Gastrocnemius medialis (tissue), 4 donors: ENCODE results near the gene RIN3. TPM values are rescaled to one million over a fixed set of nuclear protein-coding genes. Genes with fewer than 3 reads are reported as not detected.

ENCODE experiments used
- ATAC-seq, 2 donors: fragments of 150-250 bp; one replicate each; pipeline ENCODE4 v1.9.1; 2016
- DNase-seq, 2 donors: peaks; one replicate each; pipeline ENCODE4 v3.0.0-alpha.2; 2019
- H3K27ac ChIP-seq, 4 donors: fragments of 200-600 bp; sonication (generic); 1 replicate in 1 of 4; 2 replicates in 3 of 4; pipeline ENCODE4 v1.5.1; 2016 to 2018; ENCODE audit warnings: mild to moderate bottlenecking in 2 of 4, moderate library complexity in 1 of 4
- H3K27me3 ChIP-seq, 3 donors: fragments of 200-600 bp; sonication (generic) in 2 of 3; 1 replicate in 1 of 3; 2 replicates in 2 of 3; pipeline versions ENCODE4 v1.5.1 to v1.6.0; 2016 to 2019; ENCODE audit warnings: mild to moderate bottlenecking in 1 of 3, moderate library complexity in 1 of 3
- H3K36me3 ChIP-seq, 2 donors: fragments of 200-600 bp; sonication (generic) in 1 of 2; one replicate each; pipeline ENCODE4 v1.5.1; 2017 to 2018
- H3K4me1 ChIP-seq, 2 donors: fragments of 200-600 bp; sonication (generic) in 1 of 2; one replicate each; pipeline ENCODE4 v1.5.1; 2016 to 2017; ENCODE audit warnings: mild to moderate bottlenecking in 2 of 2
- H3K4me3 ChIP-seq, 4 donors: fragments of 200-600 bp; sonication (generic) in 3 of 4; 1 replicate in 1 of 4; 2 replicates in 3 of 4; pipeline ENCODE4 v1.5.1; 2016 to 2019; ENCODE audit warnings: mild to moderate bottlenecking in 2 of 4
- H3K9me3 ChIP-seq, 3 donors: fragments of 200-600 bp; sonication (generic) in 2 of 3; 1 replicate in 1 of 3; 2 replicates in 2 of 3; pipeline ENCODE4 v1.5.1; 2016 to 2019
- POLR2A ChIP-seq, 2 donors: fragments of 450-650 bp; IDR thresholded peaks; one replicate each; pipeline ENCODE4 v1.6.1; 2017; ENCODE audit warnings: antibody characterized with exemption in 2 of 2, mild to moderate bottlenecking in 2 of 2, moderate library complexity in 2 of 2
- in situ Hi-C, 4 donors: fragments of 200-750 bp; cut with MboI; loops; one replicate each; pipeline versions ENCODE4 v1.15.0 to v1.8.0; 2017; ENCODE audit warnings: low sequenced_read_pairs in 4 of 4
- intact Hi-C: fragments of 100-400 bp; cut with DNase I; formaldehyde crosslinking; loops from one replicate; pipeline ENCODE4 v1.15.1; 2023; ENCODE audit warnings: low total_unique reads
- total RNA-seq, 4 donors: library from RNA; depleted of rRNA; stranded (reverse); fragments of >200 nt; gene quantifications; one replicate each; pipeline versions ENCODE4 v1.1.0 to v1.2.3, GENCODE V29; 2016
- TF ChIP-seq, protein P1 (sequence below), 5 experiments: fragments of 450-650 bp in 3 of 5; fragments of 200-600 bp in 2 of 5; sonication (generic) in 2 of 5; IDR thresholded peaks in 4 of 5; conservative IDR thresholded peaks in 1 of 5; 1 replicate in 4 of 5; 2 replicates in 1 of 5; pipeline ENCODE4 v1.5.1; 2016 to 2019; ENCODE audit warnings: antibody characterized with exemption in 5 of 5, mild to moderate bottlenecking in 3 of 5, moderate library complexity in 3 of 5

Gene RIN3
- total RNA-seq, 4 donors from 2014 or later, result 2.1 to 3.7 (median 2.6) TPM

DNA sequence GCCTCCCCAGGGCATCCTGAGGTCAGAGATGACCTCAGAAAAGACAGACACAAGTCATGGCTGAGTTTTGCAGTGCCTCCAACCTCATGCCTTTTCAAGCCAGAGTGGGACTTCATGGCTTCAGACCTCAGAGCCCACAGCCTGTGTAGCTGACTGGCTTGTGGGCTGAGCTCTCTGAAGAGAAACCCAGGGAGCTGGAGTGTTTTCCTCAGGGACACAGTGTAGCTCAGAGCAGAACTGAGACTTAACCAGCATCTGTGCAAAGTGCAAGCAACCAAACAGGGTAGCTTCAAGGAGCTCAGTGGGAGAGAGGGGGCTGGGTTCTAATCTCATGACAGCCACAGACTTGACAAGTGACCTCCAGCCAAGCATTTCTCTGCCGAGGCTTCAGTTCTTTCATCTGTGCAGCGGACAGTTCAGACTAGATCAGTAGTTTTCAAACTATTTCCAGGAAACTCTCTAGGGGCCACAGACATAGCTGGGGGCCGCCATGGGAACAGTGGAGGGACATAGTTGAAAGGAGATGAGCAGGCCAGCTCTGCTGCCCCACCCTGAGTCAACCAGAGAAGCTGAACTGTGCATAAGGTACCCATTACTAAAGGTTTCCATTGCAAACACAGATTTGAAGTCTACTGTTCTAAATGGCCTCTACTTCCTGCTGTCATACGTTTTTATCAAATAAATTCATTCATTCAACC is 154.8 kb downstream of the RIN3 start:
- intact Hi-C loops (no loop called here), in situ Hi-C loops (no loop called here)
- no peaks in the 10 kb centered on the region for H3K9me3 ChIP-seq
- H3K27ac ChIP-seq, result no peak overlapping the region
- H3K27me3 ChIP-seq, result no peaks in the 10 kb centered on the region
- ATAC-seq (no peak), DNase-seq (no peak)
- no peak overlapping the region for H3K4me3 ChIP-seq
- H3K36me3 ChIP-seq, result no peaks in the 10 kb centered on the region
- no peak for TF ChIP-seq POLR2A (IDR thresholded peaks at IDR 0.05)
- TF ChIP-seq, protein P1, sequence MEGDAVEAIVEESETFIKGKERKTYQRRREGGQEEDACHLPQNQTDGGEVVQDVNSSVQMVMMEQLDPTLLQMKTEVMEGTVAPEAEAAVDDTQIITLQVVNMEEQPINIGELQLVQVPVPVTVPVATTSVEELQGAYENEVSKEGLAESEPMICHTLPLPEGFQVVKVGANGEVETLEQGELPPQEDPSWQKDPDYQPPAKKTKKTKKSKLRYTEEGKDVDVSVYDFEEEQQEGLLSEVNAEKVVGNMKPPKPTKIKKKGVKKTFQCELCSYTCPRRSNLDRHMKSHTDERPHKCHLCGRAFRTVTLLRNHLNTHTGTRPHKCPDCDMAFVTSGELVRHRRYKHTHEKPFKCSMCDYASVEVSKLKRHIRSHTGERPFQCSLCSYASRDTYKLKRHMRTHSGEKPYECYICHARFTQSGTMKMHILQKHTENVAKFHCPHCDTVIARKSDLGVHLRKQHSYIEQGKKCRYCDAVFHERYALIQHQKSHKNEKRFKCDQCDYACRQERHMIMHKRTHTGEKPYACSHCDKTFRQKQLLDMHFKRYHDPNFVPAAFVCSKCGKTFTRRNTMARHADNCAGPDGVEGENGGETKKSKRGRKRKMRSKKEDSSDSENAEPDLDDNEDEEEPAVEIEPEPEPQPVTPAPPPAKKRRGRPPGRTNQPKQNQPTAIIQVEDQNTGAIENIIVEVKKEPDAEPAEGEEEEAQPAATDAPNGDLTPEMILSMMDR (IDR thresholded peaks at IDR 0.05 in 4 of 5, conservative IDR thresholded peaks at IDR 0.05 in 1 of 5), result no peak
- no peaks in the 10 kb centered on the region for H3K4me1 ChIP-seq

- DNase-seq (no peak), ATAC-seq (no peak)
- no peaks in the 10 kb centered on the region for H3K36me3 ChIP-seq
Measured at GRCh38 chr14:92670160-92670559, 156.6 kb downstream of the RIN3 start.

DNA sequence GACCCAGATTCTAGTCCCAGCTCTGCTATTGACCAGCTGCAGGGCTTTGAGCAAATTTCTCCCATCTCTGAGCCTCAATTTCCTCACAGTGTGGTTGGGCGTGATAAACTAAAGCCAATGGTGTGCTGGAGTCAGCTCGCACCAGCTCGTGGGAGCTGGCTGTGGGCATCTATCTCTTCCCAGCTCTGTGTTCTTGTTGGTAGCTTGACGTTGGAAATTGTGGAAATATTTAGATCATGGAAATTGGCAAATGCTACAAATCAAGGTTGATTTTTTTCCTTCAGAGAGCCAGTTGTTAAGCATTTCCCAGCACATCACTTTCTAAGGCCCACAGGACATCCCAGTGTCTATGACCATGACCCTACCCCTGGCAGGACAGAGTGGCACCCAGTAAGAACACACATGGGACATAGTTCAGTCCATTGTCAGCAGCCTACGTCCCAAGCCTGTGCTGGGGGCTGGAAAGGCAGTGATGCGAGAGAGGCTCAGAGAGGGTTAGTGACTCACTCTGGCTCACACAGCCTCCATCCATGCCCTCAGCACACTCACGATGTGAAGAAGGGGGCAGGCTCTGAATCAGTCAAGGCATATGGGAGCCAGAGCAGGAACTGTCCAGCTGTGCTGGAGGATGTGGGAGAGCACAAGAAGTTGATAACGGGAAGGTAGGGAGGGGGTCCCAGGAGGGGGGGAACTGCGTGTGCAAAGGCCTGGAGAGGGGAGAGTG is 157.2 kb downstream of the RIN3 start:
- H3K27ac ChIP-seq, result no peak overlapping the region
- H3K27me3 ChIP-seq, result no peaks in the 10 kb centered on the region
- TF ChIP-seq, protein P1 (IDR thresholded peaks at IDR 0.05 in 4 of 5, conservative IDR thresholded peaks at IDR 0.05 in 1 of 5), result no peak
- TF ChIP-seq POLR2A (IDR thresholded peaks at IDR 0.05), result no peak
- intact Hi-C loops (no loop called here), in situ Hi-C loops (no loop called here)
- DNase-seq (no peak), ATAC-seq (no peak)
- no peak overlapping the region for H3K4me3 ChIP-seq
- H3K4me1 ChIP-seq, result no peaks in the 10 kb centered on the region
- H3K9me3 ChIP-seq, result no peaks in the 10 kb centered on the region
- no peaks in the 10 kb centered on the region for H3K36me3 ChIP-seq

More at GRCh38 chr14:92670160-92670559, 156.6 kb downstream of the RIN3 start:
- TF ChIP-seq POLR2A (IDR thresholded peaks at IDR 0.05), result no peak
- TF ChIP-seq, protein P1 (IDR thresholded peaks at IDR 0.05 in 4 of 5, conservative IDR thresholded peaks at IDR 0.05 in 1 of 5), result no peak
- no peak overlapping the region for H3K4me3 ChIP-seq
- in situ Hi-C loops (no loop called here), intact Hi-C loops (no loop called here)
- H3K27ac ChIP-seq, result no peak overlapping the region
- H3K4me1 ChIP-seq, result no peaks in the 10 kb centered on the region
- H3K27me3 ChIP-seq, result no peaks in the 10 kb centered on the region
- no peaks in the 10 kb centered on the region for H3K9me3 ChIP-seq

- ATAC-seq, result no peak
- intact Hi-C loops, result no loop called here
Measured at GRCh38 chr14:92673601-92674150, 160.1 kb downstream of the RIN3 start.

More at GRCh38 chr14:92673601-92674150, 160.1 kb downstream of the RIN3 start:
- in situ Hi-C loops, result no loop called here
- no peak for DNase-seq
- Histone ChIP-seq H3K9me3 (no peaks in the 10 kb centered on the region), H3K27ac (no peak overlapping the region), H3K4me1 (no peaks in the 10 kb centered on the region), H3K36me3 (no peaks in the 10 kb centered on the region), H3K4me3 (no peak overlapping the region), H3K27me3 (no peaks in the 10 kb centered on the region)
- TF ChIP-seq POLR2A (IDR thresholded peaks at IDR 0.05), result no peak
- TF ChIP-seq, protein P1 (IDR thresholded peaks at IDR 0.05 in 4 of 5, conservative IDR thresholded peaks at IDR 0.05 in 1 of 5), result no peak
